Subcutaneous adipose tissue (tissue), 4 donors: Measurements from ENCODE around the gene TAF12. TPM values are rescaled to one million over a fixed set of nuclear protein-coding genes. Genes with fewer than 3 reads are reported as not detected.

Experiments used
- CTCF ChIP-seq: fragments of 450-650 bp; IDR thresholded peaks from one replicate; pipeline ENCODE4 v1.5.1; 2016; ENCODE audit warnings: low read depth, mild to moderate bottlenecking, control low read depth, antibody characterized with exemption, moderate library complexity
- total RNA-seq, 4 donors: library from RNA; depleted of rRNA; stranded (reverse); fragments of >200 nt; gene quantifications; one replicate each; pipeline ENCODE4 v1.1.0, GENCODE V29; 2016

The TAF12 gene
- 10 to 100 TPM; 18.3 to 27.1 (median 23.3) TPM for total RNA-seq

GRCh38 chr1:28642847-28643635 is at the start of gene TAF12:
TSS of gene TAF12 (minus strand) at chr1:28643067. CDS start at chr1:28622081, 20,986 bp downstream.
- no peak for TF ChIP-seq CTCF

DNA sequence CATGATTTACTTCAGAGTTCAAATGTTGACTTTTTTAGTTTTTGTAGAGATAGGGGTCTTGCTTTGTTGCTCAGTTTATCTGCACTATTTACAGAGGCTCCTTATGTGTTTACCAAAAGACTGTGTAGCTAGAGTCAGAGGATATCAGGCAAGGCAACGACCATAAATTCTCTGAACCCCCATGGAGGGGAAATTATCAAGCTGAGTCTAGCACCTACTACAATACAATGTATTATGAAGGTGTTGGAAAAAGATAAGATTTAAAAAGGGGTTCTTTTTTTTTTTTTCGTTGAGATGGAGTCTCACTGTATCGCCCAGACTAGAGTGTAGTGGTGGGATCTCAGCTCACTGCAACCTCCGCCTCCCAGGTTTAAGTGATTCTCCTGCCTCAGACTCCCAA is 42.1 kb upstream of the TAF12 start:
- TF ChIP-seq CTCF, result no peak

DNA sequence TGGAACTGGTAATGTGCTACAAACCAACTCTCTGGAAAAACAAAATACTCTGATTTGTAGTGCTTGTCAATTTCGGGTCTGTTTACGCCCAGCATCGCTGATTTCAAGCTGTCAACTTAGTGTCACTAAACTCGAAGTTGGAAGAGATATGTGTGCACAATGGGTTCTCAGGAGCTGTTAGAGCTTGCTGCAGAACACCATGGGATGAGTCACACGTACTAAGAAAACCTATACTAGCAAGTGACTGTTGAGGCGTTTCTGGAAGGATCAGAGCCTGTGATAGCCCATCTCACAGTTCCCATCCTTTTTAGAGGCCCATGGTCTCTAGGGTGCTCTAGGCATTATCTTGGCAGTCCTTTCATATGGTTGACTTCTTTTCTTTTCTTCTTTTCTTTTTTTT is 40.0 kb upstream of the TAF12 start:
- TF ChIP-seq CTCF, result no peak

- no peak for TF ChIP-seq CTCF
These were observed 37.3 kb upstream of the TAF12 start for GRCh38 chr1:28680151-28680550.

GRCh38 chr1:28675924-28676257 is 33.0 kb upstream of the TAF12 start:
- TF ChIP-seq CTCF, result no peak

- no peak for TF ChIP-seq CTCF
These were observed 28.4 kb upstream of the TAF12 start for GRCh38 chr1:28671254-28671780.

GRCh38 chr1:28668956-28669723 is 26.3 kb upstream of the TAF12 start:
- no peak for TF ChIP-seq CTCF
